RWPE2 (cell line): ENCODE measurements around the gene RNF38.

Experiments
- ATAC-seq: fragments of 200-7000 bp; cut with Tn5 transposase; 3 replicates; pipeline ENCODE4 v1.9.1; 2021; ENCODE audit warnings: low read depth
- DNase-seq: peaks from one replicate; pipeline ENCODE4 v3.0.0-alpha.2; 2020; ENCODE audit warnings: low spot score
- H3K27ac ChIP-seq: fragments of 450-650 bp; 2 replicates; pipeline ENCODE4 v1.5.1; 2017; ENCODE audit warnings: mild to moderate bottlenecking; ENCODE audit not compliant: poor library complexity, severe bottlenecking
- H3K27me3 ChIP-seq: fragments of 250-450 bp; sonication (Bioruptor Pico); 2 replicates; pipeline ENCODE4 v1.5.1; 2021; ENCODE audit warnings: mild to moderate bottlenecking, moderate library complexity; ENCODE audit not compliant: insufficient read depth, poor library complexity, severe bottlenecking
- H3K36me3 ChIP-seq: fragments of 250-450 bp; sonication (Bioruptor Pico); 2 replicates; pipeline ENCODE4 v1.5.1; 2020; ENCODE audit warnings: low read depth, mild to moderate bottlenecking, moderate library complexity
- H3K4me1 ChIP-seq: fragments of 250-450 bp; sonication (Bioruptor Pico); 2 replicates; pipeline ENCODE4 v1.5.1; 2021; ENCODE audit warnings: mild to moderate bottlenecking, moderate library complexity; ENCODE audit not compliant: insufficient read depth, poor library complexity, severe bottlenecking
- H3K4me3 ChIP-seq: fragments of 250-450 bp; sonication (Bioruptor Pico); 2 replicates; pipeline ENCODE4 v1.5.1; 2021; ENCODE audit warnings: mild to moderate bottlenecking, moderate library complexity; ENCODE audit not compliant: severe bottlenecking
- H3K9me3 ChIP-seq: fragments of 250-450 bp; sonication (Bioruptor Pico); 2 replicates; pipeline ENCODE4 v1.5.1; 2021; ENCODE audit warnings: mild to moderate bottlenecking, moderate library complexity; ENCODE audit not compliant: severe bottlenecking
- CTCF ChIP-seq: fragments of 450-650 bp; IDR thresholded peaks from one replicate; pipeline ENCODE4 v1.5.1; 2017; ENCODE audit warnings: mild to moderate bottlenecking, moderate library complexity; ENCODE audit not compliant: poor library complexity, severe bottlenecking

RNF38 gene

GRCh38 chr9:36382484-36382883, 17.6 kb downstream of the RNF38 start:
- no peak for TF ChIP-seq CTCF
- DNase-seq = no peak
- H3K36me3 ChIP-seq = peaks cover 25% of the 10 kb centered on the region
- H3K27ac ChIP-seq = no peak overlapping the region
- no peak for ATAC-seq
- no peaks in the 10 kb centered on the region for H3K27me3 ChIP-seq
- H3K4me3 ChIP-seq = no peak overlapping the region
- H3K9me3 ChIP-seq = no peaks in the 10 kb centered on the region
- peaks cover 17% of the 10 kb centered on the region for H3K4me1 ChIP-seq

- Histone ChIP-seq H3K27me3 (no peaks in the 10 kb centered on the region), H3K36me3 (peaks cover 50% of the 10 kb centered on the region)
Observed at GRCh38 chr9:36364577-36364976, 35.5 kb downstream of the RNF38 start.

GRCh38 chr9:36363448-36363847, 36.6 kb downstream of the RNF38 start:
- H3K4me1 ChIP-seq = no peaks in the 10 kb centered on the region
- no peaks in the 10 kb centered on the region for H3K9me3 ChIP-seq
- no peak overlapping the region for H3K4me3 ChIP-seq
- H3K27ac ChIP-seq = no peak overlapping the region
- no peak for DNase-seq
- TF ChIP-seq CTCF = no peak
- ATAC-seq = no peak
- H3K27me3 ChIP-seq = no peaks in the 10 kb centered on the region
- H3K36me3 ChIP-seq = peaks cover 41% of the 10 kb centered on the region

More at GRCh38 chr9:36364577-36364976, 35.5 kb downstream of the RNF38 start:
- H3K4me1 ChIP-seq = no peaks in the 10 kb centered on the region
- no peak overlapping the region for H3K4me3 ChIP-seq
- no peak for DNase-seq
- TF ChIP-seq CTCF = no peak
- ATAC-seq = no peak
- H3K9me3 ChIP-seq = no peaks in the 10 kb centered on the region
- no peak overlapping the region for H3K27ac ChIP-seq

GRCh38 chr9:36358486-36358885, 41.6 kb downstream of the RNF38 start:
- H3K4me3 ChIP-seq = no peak overlapping the region
- peaks cover 48% of the 10 kb centered on the region for H3K36me3 ChIP-seq
- H3K27me3 ChIP-seq = no peaks in the 10 kb centered on the region

More at GRCh38 chr9:36358486-36358885, 41.6 kb downstream of the RNF38 start:
- DNase-seq (no peak), ATAC-seq (no peak)
- TF ChIP-seq CTCF = no peak
- no peaks in the 10 kb centered on the region for H3K4me1 ChIP-seq
- no peaks in the 10 kb centered on the region for H3K9me3 ChIP-seq
- no peak overlapping the region for H3K27ac ChIP-seq
